Activated effector memory CD4-positive, alpha-beta T cell treated with Interleukin-2 at 50 U/mL for 16 hours (primary cell): ENCODE data around the gene OCLN.
"Not testable (repeated sequence)": the region's sequence is repeated elsewhere in the genome, so short reads cannot be mapped to it uniquely, and the experiment has no call there.

Experiments used
- DNase-seq: peaks from one replicate; pipeline ENCODE4 v3.0.0-alpha.2; 2020

Gene OCLN

DNA sequence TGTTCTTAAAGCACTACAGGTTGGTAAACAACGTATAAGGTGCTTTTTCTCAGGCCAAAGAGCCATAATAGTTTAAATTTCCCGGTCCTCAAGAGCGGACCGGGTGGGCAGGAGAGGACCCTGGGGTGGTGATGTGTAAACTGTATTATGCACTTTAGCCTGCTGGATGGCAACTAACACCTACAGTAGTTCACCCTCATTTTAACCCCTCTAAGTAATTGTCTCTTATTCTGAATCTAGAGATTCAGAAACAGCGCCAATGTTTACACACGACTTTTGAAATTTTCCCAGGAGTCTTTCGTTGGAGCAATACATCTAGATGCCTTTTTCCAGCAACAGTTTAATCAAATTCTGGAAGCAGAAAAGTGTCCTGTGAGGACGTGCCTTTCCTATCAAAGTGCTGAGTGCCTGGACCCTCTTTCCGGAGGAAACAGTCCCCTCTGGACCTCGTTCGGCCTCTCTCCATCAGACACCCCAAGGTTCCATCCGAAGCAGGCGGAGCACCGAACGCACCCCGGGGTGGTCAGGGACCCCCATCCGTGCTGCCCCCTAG lies 676 bp upstream of the OCLN start:
- no peak for DNase-seq

DNA sequence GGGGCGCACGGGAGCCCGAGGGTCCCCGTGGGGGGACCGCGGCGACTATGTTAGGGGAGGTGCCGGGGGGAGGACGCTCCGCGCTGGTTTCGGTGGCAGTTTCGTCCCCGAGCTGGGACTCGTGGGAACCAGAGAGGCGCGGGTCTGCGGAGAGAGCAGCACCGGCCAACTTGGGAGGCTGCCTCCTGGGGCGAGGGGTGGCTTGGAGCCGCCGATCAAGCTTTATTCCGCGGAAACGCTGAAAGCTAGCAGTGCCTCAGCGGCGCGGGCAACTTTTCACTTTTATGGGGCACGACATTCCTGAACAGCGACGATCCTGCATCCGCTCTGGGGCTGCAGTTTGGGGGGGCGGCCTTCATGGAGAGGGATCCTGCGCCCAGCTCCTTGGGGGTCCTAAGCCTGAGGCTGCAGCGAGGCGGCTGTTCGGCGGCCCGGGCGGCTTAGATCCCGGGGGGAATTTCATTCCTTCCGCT lies 369 bp downstream of the OCLN start:
- DNase-seq = no peak

- DNase-seq = no peak
Measured at GRCh38 chr5:69493396-69494133, 975 bp downstream of the OCLN start.

- DNase-seq = no peak
Measured at GRCh38 chr5:69494452-69494851, 1.9 kb downstream of the OCLN start.

DNA sequence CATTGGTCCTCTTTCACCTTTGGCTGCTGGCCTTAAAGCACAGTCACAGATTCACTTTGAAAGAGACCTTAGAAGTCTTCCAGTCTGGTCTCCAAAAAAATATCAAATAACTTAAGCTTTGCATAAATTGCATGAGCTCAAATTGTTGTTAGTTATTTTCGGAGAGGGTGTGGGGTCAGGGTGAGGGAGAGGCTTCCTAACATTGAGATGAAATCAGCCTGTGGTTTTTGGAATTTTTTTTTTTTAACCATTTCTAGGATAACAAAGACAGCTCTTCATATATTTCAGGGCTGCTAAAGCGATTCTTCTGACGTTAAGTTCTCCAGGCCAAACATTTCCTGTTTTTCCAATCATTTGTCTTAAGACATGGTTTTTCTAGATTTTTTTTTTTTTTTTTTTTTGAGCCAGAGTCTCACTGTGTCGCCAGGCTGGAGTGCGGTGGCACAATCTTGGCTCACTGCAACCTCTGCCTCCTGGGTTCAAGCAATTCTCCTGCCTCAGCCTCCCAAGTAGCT lies 4.5 kb downstream of the OCLN start:
- DNase-seq = no peak

GRCh38 chr5:69498384-69498783 lies 5.8 kb downstream of the OCLN start:
- DNase-seq = no peak

- no peak for DNase-seq
Measured at GRCh38 chr5:69502367-69502766, 9.8 kb downstream of the OCLN start.

DNA sequence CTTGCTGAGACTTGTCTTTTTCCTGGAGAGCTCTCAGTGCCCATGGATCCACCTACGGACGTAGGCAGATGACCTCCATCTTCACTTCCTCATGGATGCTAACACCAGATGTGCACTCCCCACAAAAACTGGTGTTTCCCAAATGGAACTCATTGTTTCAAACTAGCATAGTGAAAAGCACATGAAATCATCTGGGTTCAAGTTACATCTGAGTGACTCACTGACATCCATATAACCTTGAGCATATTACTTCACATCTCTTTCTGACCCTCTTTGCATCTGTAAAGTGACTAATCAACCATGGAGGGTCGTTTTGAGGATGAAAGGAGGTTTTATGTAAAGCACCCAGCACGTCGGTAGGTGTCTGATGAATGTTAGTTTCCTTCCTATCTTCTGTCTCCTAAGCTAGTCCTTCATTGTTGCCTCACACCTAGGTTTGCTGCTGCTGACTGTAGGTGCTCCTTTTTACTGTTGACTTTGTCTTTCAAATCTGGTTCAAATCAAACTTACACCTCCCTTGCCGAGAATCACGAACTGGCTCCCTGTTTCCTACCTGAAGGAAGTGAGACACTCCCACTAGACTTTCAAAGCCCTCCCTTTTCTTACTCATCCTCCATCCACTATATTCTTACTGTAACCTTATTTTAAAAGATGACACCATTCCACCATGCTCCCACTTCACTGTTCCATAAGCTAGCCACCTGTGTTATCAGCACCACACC lies 10.3 kb downstream of the OCLN start:
- DNase-seq = no peak

GRCh38 chr5:69504036-69504435 lies 11.4 kb downstream of the OCLN start:
- DNase-seq = no peak

DNA sequence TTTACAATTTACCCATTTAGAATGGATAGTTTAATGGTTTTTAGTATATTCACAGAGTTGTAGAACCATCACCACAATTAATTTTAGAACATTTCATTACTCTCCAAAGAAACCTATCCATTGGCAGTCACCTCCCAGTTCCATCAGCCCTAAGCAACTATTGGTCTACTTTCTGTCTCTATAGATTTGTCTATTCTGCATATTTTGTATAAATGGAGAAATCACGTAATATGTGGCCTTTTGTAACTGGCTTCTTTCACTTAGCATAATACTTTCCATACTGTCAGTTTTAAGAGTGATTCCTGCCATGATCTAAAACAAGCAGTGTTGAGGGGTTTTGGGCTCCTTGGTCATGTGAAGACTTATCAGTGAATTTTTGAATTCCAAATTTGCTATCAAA lies 12.7 kb downstream of the OCLN start:
- no peak for DNase-seq

GRCh38 chr5:69509212-69509611 lies 16.6 kb downstream of the OCLN start:
- no peak for DNase-seq

DNA sequence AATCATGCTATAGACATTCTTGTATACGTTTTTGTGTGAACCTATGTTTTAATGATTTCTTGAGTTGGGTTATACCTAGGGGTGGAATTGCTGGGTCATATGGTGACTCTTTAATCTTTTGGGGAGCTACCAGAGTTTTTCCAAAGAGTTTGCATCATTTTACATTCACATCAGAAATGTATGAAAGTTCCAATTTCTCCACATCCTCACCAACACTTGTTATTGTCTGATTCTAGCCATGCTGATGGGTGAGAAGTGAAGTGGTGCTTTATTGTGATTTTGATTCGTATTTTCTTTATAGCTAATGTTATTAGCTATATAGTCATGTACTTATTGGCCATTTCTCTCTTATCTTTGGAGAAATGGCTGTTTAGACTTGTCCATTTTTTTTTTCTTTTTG lies 18.1 kb downstream of the OCLN start:
- DNase-seq = no peak

DNA sequence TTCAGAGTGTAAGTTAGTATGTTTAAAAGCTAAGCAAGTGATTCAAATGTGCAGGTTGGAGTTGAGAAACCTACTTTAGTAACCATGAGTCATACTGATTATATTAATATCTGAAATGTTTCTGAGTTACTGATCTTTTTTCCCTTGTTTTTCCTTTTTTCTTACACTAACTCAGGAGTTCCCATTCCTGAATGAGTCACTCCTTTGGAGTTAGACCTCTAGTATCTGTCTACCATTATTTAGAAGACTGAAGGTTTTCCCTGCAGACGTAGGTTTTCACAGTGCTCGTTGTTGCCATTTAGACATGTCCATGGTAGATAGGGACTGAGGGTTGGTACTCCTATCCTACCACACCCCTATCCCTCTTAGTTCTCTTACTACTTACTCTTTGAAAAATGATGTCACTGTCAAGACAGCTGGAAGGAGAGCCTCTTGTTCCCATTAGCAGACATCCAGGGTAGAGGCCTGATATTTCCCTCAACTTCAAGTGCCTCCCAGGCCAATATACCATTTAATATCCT lies 20.2 kb downstream of the OCLN start:
- DNase-seq = no peak

GRCh38 chr5:69515570-69515969 lies 23.0 kb downstream of the OCLN start:
- not testable (repeated sequence) for DNase-seq

GRCh38 chr5:69516769-69517168 lies 24.2 kb downstream of the OCLN start:
- DNase-seq = no peak

GRCh38 chr5:69517763-69518212 lies 25.2 kb downstream of the OCLN start:
- no peak for DNase-seq

DNA sequence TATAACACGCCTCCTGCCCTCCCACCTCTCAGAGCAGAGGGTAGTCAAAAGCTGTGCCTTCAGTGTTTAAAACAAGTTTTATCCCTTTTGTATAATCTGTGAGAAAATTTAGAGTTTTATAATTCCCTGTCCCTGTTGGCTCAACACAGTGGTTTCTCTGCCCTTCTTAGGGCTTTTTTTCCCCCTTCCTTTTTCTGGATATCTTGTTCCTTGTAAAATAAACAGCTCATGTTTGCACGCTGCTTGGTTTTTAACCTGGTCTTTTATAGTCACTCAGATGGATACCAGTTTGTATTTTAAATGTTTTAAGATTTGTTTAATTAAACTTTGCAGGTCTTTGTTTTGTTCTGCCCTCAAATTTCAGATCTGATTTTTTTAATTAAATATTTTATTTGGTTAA lies 26.7 kb downstream of the OCLN start:
- no peak for DNase-seq

DNA sequence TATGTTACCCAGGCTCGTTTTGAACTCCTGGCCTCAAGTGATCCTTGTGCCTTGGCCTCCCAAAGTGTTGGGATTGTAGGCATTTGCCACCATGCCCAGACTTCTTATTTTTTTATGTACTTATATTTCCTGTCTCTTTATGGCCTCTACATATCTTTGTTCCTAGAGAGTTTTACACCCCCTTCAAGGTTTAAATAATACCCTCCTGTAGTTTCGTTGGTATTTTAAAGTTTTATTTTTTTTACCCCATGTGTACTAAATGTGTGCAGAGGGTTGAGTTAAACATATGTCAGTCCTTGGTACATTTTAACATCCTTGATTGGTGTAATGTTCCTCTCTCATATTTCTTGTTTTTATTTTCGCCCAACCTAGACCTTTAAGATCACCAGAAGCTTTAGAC lies 29.4 kb downstream of the OCLN start:
- DNase-seq = no peak

- DNase-seq = no peak
Measured at GRCh38 chr5:69525490-69525889, 32.9 kb downstream of the OCLN start.

DNA sequence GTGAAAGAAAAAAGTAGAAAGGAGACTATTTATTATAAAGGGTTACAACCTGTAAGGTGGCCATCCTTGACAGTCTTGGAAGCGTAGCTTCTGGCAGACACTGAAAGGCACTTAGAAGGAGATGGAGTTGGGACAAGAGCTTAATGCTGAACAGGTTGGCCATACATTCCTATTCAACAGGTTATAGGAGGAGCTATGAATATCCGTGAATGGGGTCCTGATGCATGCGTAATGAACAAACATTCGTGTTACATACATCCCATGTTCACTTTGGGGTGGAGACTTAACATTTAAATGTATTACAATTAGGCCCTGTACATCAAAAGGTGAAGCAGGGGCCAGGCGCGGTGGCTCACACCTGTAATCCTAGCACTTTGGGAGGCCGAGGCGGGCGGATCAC lies 34.1 kb downstream of the OCLN start:
- no peak for DNase-seq

GRCh38 chr5:69527128-69527770 lies 34.7 kb downstream of the OCLN start:
- no peak for DNase-seq

DNA sequence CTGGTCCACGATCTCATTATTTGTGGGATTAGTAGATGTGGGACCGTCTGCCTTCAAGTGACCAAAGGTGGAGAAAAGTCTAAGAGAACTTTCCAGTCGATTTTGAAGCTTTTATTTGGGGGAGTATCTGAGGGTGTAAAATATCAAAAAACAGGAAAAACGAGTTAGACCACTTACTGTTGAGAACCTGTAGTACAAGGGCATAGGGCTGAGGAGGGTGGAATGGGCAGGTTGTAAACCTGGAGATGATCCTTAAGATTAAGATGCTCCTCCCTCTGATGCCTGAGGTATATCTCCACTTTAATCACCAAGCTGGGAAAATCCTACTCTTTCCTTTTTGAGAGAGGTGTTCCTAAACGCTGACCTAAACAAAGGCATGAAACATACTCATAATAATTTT lies 35.4 kb downstream of the OCLN start:
- DNase-seq = no peak

GRCh38 chr5:69528609-69529008 lies 36.0 kb downstream of the OCLN start:
- no peak for DNase-seq
